OCI-LY1 (cell line): Measurements from ENCODE around the gene ARHGAP32.

Experiments
- CTCF ChIP-seq: fragments of 200-600 bp; sonication (generic), shearing (Covaris generic); IDR thresholded peaks from 2 replicates; pipeline ENCODE4 v1.5.1; 2017; ENCODE audit warnings: mild to moderate bottlenecking, antibody characterized with exemption, low read length, moderate library complexity, mixed read lengths
- EZH2 ChIP-seq: fragments of 200-600 bp; sonication (generic), shearing (Covaris generic); IDR thresholded peaks from 2 replicates; pipeline ENCODE4 v1.8.0; 2017; ENCODE audit warnings: borderline replicate concordance, mixed run types, mild to moderate bottlenecking, antibody characterized with exemption, low read length, moderate library complexity, mixed read lengths

GRCh38 chr11:128927108-128927461 is 265.0 kb downstream of the ARHGAP32 start:
- TF ChIP-seq CTCF (no peak), EZH2 (no peak)
